Stimulated activated memory B cell treated with anti-CD40 and anti-IgM and Interleukin-4, amounts not matched to agents 10 μg/mL and 1 μg/mL and 100 μg/mL, for 72 hours (primary cell): ENCODE results near the gene RRM2.
A peak's percentile ranks its signal among the peaks of the same experiment; 100 is the strongest.

ENCODE experiments used
- ATAC-seq: fragments of 150-1000 bp; cut with Tn5 transposase; 2 replicates; pipeline ENCODE4 v1.10.0; 2021
- H3K27ac Mint-ChIP-seq: one replicate; pipeline ENCODE4 v1.8.0; 2022; ENCODE audit warnings: mild to moderate bottlenecking, mixed read lengths
- H3K27me3 Mint-ChIP-seq: one replicate; pipeline ENCODE4 v1.8.0; 2022; ENCODE audit warnings: mixed read lengths
- H3K36me3 Mint-ChIP-seq: one replicate; pipeline ENCODE4 v1.8.0; 2022; ENCODE audit warnings: mixed read lengths
- H3K4me1 Mint-ChIP-seq: one replicate; pipeline ENCODE4 v1.8.0; 2022; ENCODE audit warnings: mixed read lengths
- H3K4me3 Mint-ChIP-seq: one replicate; pipeline ENCODE4 v1.8.0; 2022; ENCODE audit warnings: mild to moderate bottlenecking, moderate library complexity, mixed read lengths
- H3K9me3 Mint-ChIP-seq: one replicate; pipeline ENCODE4 v1.8.0; 2022; ENCODE audit warnings: mixed read lengths

Gene RRM2

GRCh38 chr2:10122500-10123280 lies at the start of gene RRM2:
RRM2 (plus strand) TSS chr2:10122739; CDS start chr2:10122799, 60 bp downstream.
- H3K27ac Mint-ChIP-seq: peak within 1 kb of the TSS; percentile 80
- H3K4me1 Mint-ChIP-seq: peaks cover 27% of the 10 kb centered on the region
- H3K36me3 Mint-ChIP-seq: no peaks in the 10 kb centered on the region
- H3K27me3 Mint-ChIP-seq: peaks cover 29% of the 10 kb centered on the region
- no peaks in the 10 kb centered on the region for H3K9me3 Mint-ChIP-seq
- H3K4me3 Mint-ChIP-seq: peak within 1 kb of the TSS; percentile 96
- peak; percentile 90 for ATAC-seq

GRCh38 chr2:10073706-10074105 lies 48.8 kb upstream of the RRM2 start:
- no peaks in the 10 kb centered on the region for H3K9me3 Mint-ChIP-seq
- no peaks in the 10 kb centered on the region for H3K36me3 Mint-ChIP-seq
- ATAC-seq: no peak
- H3K4me1 Mint-ChIP-seq: peaks cover 8% of the 10 kb centered on the region
- H3K27ac Mint-ChIP-seq: no peak overlapping the region
- H3K27me3 Mint-ChIP-seq: peaks cover 64% of the 10 kb centered on the region
- H3K4me3 Mint-ChIP-seq: no peak overlapping the region

GRCh38 chr2:10075101-10075500 lies 47.4 kb upstream of the RRM2 start:
- H3K36me3 Mint-ChIP-seq: no peaks in the 10 kb centered on the region
- no peak for ATAC-seq
- peaks cover 72% of the 10 kb centered on the region for H3K27me3 Mint-ChIP-seq
- H3K27ac Mint-ChIP-seq: no peak overlapping the region
- H3K4me3 Mint-ChIP-seq: no peak overlapping the region
- H3K4me1 Mint-ChIP-seq: peaks cover 14% of the 10 kb centered on the region
- no peaks in the 10 kb centered on the region for H3K9me3 Mint-ChIP-seq

GRCh38 chr2:10075571-10076209 lies 46.8 kb upstream of the RRM2 start:
- H3K36me3 Mint-ChIP-seq: no peaks in the 10 kb centered on the region
- no peak for ATAC-seq
- peaks cover 14% of the 10 kb centered on the region for H3K4me1 Mint-ChIP-seq
- H3K9me3 Mint-ChIP-seq: no peaks in the 10 kb centered on the region
- H3K27me3 Mint-ChIP-seq: peaks cover 72% of the 10 kb centered on the region
- no peak overlapping the region for H3K27ac Mint-ChIP-seq
- H3K4me3 Mint-ChIP-seq: no peak overlapping the region

- ATAC-seq: no peak
- Mint-ChIP-seq H3K9me3 (no peaks in the 10 kb centered on the region), H3K27ac (no peak overlapping the region), H3K4me3 (no peak overlapping the region), H3K4me1 (peaks cover 22% of the 10 kb centered on the region), H3K36me3 (no peaks in the 10 kb centered on the region), H3K27me3 (peaks cover 77% of the 10 kb centered on the region)
Observed at GRCh38 chr2:10076511-10076910, 46.0 kb upstream of the RRM2 start.

- ATAC-seq: no peak
- Mint-ChIP-seq H3K27me3 (peaks cover 83% of the 10 kb centered on the region), H3K27ac (no peak overlapping the region), H3K4me1 (peaks cover 28% of the 10 kb centered on the region), H3K36me3 (no peaks in the 10 kb centered on the region), H3K4me3 (no peak overlapping the region), H3K9me3 (no peaks in the 10 kb centered on the region)
Observed at GRCh38 chr2:10076988-10077527, 45.5 kb upstream of the RRM2 start.

- Mint-ChIP-seq H3K4me3 (no peak overlapping the region), H3K4me1 (peaks cover 23% of the 10 kb centered on the region), H3K36me3 (no peaks in the 10 kb centered on the region), H3K27me3 (peaks cover 83% of the 10 kb centered on the region), H3K9me3 (no peaks in the 10 kb centered on the region), H3K27ac (no peak overlapping the region)
- no peak for ATAC-seq
Observed at GRCh38 chr2:10078001-10078400, 44.5 kb upstream of the RRM2 start.

- peaks cover 83% of the 10 kb centered on the region for H3K27me3 Mint-ChIP-seq
- no peak for ATAC-seq
- H3K4me3 Mint-ChIP-seq: peak overlapping the region; percentile 68
- peaks cover 29% of the 10 kb centered on the region for H3K4me1 Mint-ChIP-seq
- H3K27ac Mint-ChIP-seq: peak overlapping the region; percentile 64
- H3K36me3 Mint-ChIP-seq: no peaks in the 10 kb centered on the region
- H3K9me3 Mint-ChIP-seq: no peaks in the 10 kb centered on the region
Observed at GRCh38 chr2:10078704-10079265, 43.8 kb upstream of the RRM2 start.

GRCh38 chr2:10079266-10079869 lies 43.2 kb upstream of the RRM2 start:
- no peaks in the 10 kb centered on the region for H3K9me3 Mint-ChIP-seq
- H3K36me3 Mint-ChIP-seq: no peaks in the 10 kb centered on the region
- H3K4me1 Mint-ChIP-seq: peaks cover 35% of the 10 kb centered on the region
- peak overlapping the region; percentile 68 for H3K4me3 Mint-ChIP-seq
- H3K27ac Mint-ChIP-seq: peak overlapping the region; percentile 64
- ATAC-seq: peak; percentile 52
- H3K27me3 Mint-ChIP-seq: peaks cover 83% of the 10 kb centered on the region

- peaks cover 85% of the 10 kb centered on the region for H3K27me3 Mint-ChIP-seq
- peak within 1 kb of the TSS; percentile 69 for H3K4me3 Mint-ChIP-seq
- H3K4me1 Mint-ChIP-seq: peaks cover 37% of the 10 kb centered on the region
- peak within 1 kb of the TSS; percentile 64 for H3K27ac Mint-ChIP-seq
- H3K9me3 Mint-ChIP-seq: no peaks in the 10 kb centered on the region
- ATAC-seq: peak; percentile 61
- H3K36me3 Mint-ChIP-seq: no peaks in the 10 kb centered on the region
Observed at GRCh38 chr2:10079870-10080535, 42.5 kb upstream of the RRM2 start, which contains the start of gene CYS1. CYS1 (minus strand) TSS chr2:10080411; CDS start chr2:10080223, 188 bp downstream.

GRCh38 chr2:10080536-10081304 lies 41.8 kb upstream of the RRM2 start:
- Mint-ChIP-seq H3K9me3 (no peaks in the 10 kb centered on the region), H3K4me1 (peaks cover 37% of the 10 kb centered on the region), H3K4me3 (peak overlapping the region; percentile 69), H3K27ac (peak overlapping the region; percentile 60), H3K36me3 (no peaks in the 10 kb centered on the region), H3K27me3 (peaks cover 82% of the 10 kb centered on the region)
- ATAC-seq: peak; percentile 42

GRCh38 chr2:10083046-10083445 lies 39.5 kb upstream of the RRM2 start:
- ATAC-seq: no peak
- H3K27ac Mint-ChIP-seq: no peak overlapping the region
- peaks cover 37% of the 10 kb centered on the region for H3K4me1 Mint-ChIP-seq
- no peaks in the 10 kb centered on the region for H3K9me3 Mint-ChIP-seq
- H3K4me3 Mint-ChIP-seq: no peak overlapping the region
- H3K27me3 Mint-ChIP-seq: peaks cover 64% of the 10 kb centered on the region
- no peaks in the 10 kb centered on the region for H3K36me3 Mint-ChIP-seq

GRCh38 chr2:10083692-10084211 lies 38.8 kb upstream of the RRM2 start:
- Mint-ChIP-seq H3K36me3 (no peaks in the 10 kb centered on the region), H3K4me3 (no peak overlapping the region), H3K27me3 (peaks cover 57% of the 10 kb centered on the region), H3K4me1 (peaks cover 37% of the 10 kb centered on the region), H3K27ac (no peak overlapping the region), H3K9me3 (no peaks in the 10 kb centered on the region)
- ATAC-seq: no peak
